Activated B cell treated with CpG ODN at 0.5 μM for 24 hours (primary cell): ENCODE results near the gene TREML4. TPM values are rescaled to one million over a fixed set of nuclear protein-coding genes. Genes with fewer than 3 reads are reported as not detected.

Experiments used
- ATAC-seq: fragments of 200-7000 bp; cut with Tn5 transposase; one replicate; pipeline ENCODE4 v1.10.0; 2021; ENCODE audit warnings: low read depth, mild to moderate bottlenecking, moderate library complexity
- CTCF ChIA-PET: fragments of 350-600 bp; sonication (Branson Sonifier 250); formaldehyde crosslinking; loops from one replicate; lab custom pipeline; 2021; ENCODE audit warnings: antibody characterized with exemption; lab: Charles Lee
- POLR2A ChIA-PET: fragments of 350-600 bp; sonication (Branson Sonifier 250); formaldehyde crosslinking; loops from one replicate; lab custom pipeline; 2021; ENCODE audit warnings: antibody characterized with exemption; lab: Charles Lee
- DNase-seq: peaks from one replicate; pipeline ENCODE4 v3.0.0; 2022
- H3K27ac Mint-ChIP-seq: one replicate; pipeline ENCODE4 v1.8.0; 2020; ENCODE audit warnings: mixed read lengths
- H3K27me3 Mint-ChIP-seq: one replicate; pipeline ENCODE4 v1.8.0; 2021; ENCODE audit warnings: mixed read lengths
- H3K36me3 Mint-ChIP-seq: one replicate; pipeline ENCODE4 v1.8.0; 2021; ENCODE audit warnings: low read depth, mixed read lengths
- H3K4me1 Mint-ChIP-seq: one replicate; pipeline ENCODE4 v1.8.0; 2021; ENCODE audit warnings: mixed read lengths
- H3K4me3 Mint-ChIP-seq: one replicate; pipeline ENCODE4 v1.8.0; 2020; ENCODE audit warnings: mild to moderate bottlenecking, mixed read lengths
- H3K9me3 Mint-ChIP-seq: one replicate; pipeline ENCODE4 v1.8.0; 2020; ENCODE audit warnings: mixed read lengths
- intact Hi-C: fragments of 100-400 bp; cut with micrococcal nuclease; formaldehyde crosslinking; loops from one replicate; pipeline ENCODE4 v1.15.1; 2024
- total RNA-seq: library from RNA; stranded (reverse); gene quantifications from 2 replicates; pipeline ENCODE4 v1.2.3, GENCODE V29; 2022
- TF ChIP-seq, protein P1 (sequence below): fragments of 200-600 bp; IDR thresholded peaks from one replicate; pipeline ENCODE4 v1.8.0; 2022; ENCODE audit warnings: antibody characterized with exemption, mild to moderate bottlenecking

The TREML4 gene
- total RNA-seq, 1 donor from 2014 or later, result not detected

DNA sequence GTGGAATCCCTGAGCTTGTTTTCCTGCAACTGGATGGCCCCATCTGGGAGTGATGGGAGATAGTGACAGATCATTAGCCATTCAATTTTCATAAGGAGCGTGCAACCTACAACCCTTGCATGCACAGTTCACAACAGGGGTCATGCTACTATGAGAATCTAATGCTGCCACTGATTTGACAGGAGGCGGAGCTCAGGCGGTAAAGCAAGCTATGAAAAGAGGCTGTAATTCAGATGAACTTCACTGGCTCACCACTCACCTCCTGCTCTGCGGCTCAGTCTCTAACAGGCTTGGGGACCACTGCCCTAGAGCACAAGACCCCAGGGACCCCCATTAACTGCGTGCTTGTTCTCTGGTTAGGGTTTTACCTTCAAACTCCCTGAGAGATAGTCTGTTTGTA, 12.4 kb upstream of the TREML4 start:
- Mint-ChIP-seq H3K27ac (no peak overlapping the region), H3K27me3 (no peaks in the 10 kb centered on the region), H3K4me3 (no peak overlapping the region), H3K9me3 (peaks cover 19% of the 10 kb centered on the region), H3K36me3 (peaks cover 5% of the 10 kb centered on the region), H3K4me1 (peaks cover 5% of the 10 kb centered on the region)
- CTCF ChIA-PET, result no interaction called here
- POLR2A ChIA-PET, result no interaction called here
- DNase-seq (no peak), ATAC-seq (no peak)
- TF ChIP-seq, protein P1, sequence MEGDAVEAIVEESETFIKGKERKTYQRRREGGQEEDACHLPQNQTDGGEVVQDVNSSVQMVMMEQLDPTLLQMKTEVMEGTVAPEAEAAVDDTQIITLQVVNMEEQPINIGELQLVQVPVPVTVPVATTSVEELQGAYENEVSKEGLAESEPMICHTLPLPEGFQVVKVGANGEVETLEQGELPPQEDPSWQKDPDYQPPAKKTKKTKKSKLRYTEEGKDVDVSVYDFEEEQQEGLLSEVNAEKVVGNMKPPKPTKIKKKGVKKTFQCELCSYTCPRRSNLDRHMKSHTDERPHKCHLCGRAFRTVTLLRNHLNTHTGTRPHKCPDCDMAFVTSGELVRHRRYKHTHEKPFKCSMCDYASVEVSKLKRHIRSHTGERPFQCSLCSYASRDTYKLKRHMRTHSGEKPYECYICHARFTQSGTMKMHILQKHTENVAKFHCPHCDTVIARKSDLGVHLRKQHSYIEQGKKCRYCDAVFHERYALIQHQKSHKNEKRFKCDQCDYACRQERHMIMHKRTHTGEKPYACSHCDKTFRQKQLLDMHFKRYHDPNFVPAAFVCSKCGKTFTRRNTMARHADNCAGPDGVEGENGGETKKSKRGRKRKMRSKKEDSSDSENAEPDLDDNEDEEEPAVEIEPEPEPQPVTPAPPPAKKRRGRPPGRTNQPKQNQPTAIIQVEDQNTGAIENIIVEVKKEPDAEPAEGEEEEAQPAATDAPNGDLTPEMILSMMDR, result no peak
- intact Hi-C loops, result no loop called here

DNA sequence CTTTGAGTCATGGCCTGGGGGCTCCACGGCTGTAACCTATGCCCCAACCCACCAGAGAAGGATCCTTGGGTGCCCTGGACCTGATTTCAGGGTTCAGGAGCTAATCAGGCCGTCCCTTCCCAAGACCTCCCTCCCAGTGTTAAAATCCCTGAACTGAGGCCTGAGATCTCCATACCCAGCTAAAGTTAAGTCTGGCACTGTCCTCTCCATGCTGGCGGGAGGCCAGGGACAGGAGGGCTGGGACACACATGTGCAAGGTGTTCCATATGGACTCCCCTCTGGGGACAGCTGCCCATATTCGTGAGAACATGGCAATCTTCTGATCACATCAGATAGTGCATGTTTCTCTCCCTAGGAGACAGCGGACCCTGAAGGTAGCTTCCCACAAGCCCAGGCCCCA, 11.5 kb upstream of the TREML4 start:
- Mint-ChIP-seq H3K36me3 (peaks cover 5% of the 10 kb centered on the region), H3K9me3 (peaks cover 19% of the 10 kb centered on the region), H3K27me3 (no peaks in the 10 kb centered on the region), H3K27ac (no peak overlapping the region), H3K4me1 (peaks cover under 1% of the 10 kb centered on the region), H3K4me3 (no peak overlapping the region)
- no peak for ATAC-seq
- DNase-seq, result no peak
- POLR2A ChIA-PET, result no interaction called here
- CTCF ChIA-PET, result no interaction called here
- TF ChIP-seq, protein P1, result no peak
- intact Hi-C loops, result no loop called here

DNA sequence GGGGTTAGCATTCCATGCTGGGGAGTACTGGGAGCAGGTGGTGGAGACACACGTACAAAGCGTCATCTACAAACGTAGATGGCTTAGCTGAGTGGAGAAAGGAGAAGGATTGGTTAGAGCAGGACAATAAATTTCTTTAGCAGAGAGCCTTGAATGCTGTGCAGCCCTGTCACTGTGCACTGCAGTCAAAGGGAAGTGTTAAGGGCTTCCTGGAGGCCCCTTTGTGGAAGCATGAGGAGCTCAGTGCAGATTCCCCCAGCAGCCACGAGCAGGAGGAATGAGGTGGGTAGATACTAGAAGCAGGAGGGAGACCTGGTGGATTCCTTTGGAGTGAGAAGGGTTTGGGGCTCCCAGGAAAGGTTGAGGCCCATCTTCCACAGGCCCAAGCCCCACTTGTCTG, 6.1 kb upstream of the TREML4 start:
- Mint-ChIP-seq H3K27me3 (peaks cover under 1% of the 10 kb centered on the region), H3K36me3 (no peaks in the 10 kb centered on the region), H3K9me3 (peaks cover 3% of the 10 kb centered on the region), H3K4me1 (peaks cover 7% of the 10 kb centered on the region), H3K4me3 (no peak overlapping the region), H3K27ac (no peak overlapping the region)
- CTCF ChIA-PET, result no interaction called here
- ATAC-seq (no peak), DNase-seq (no peak)
- POLR2A ChIA-PET, result no interaction called here
- intact Hi-C loops, result no loop called here
- TF ChIP-seq, protein P1, result no peak

DNA sequence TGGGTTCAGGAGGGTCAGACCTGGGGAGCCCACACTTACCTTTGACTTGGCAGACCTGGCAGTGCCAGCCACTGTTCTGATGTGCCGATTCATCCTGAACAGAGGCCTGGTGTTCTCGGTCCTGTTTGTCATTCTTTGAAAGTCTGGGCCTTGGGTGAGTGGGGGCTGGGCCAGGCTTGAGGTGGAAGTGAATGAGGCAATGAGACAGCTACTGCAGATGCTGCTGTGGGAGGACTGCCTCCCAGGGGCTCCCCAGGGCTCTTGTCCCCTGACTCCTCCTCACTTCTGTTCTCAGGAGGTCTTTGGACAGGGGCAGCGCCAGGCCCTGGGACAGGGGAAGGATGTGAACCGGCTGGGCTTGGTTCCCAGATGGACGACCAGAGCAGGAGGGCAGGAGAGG, 5.6 kb upstream of the TREML4 start:
- peaks cover 3% of the 10 kb centered on the region for H3K9me3 Mint-ChIP-seq
- H3K27me3 Mint-ChIP-seq, result peaks cover 4% of the 10 kb centered on the region
- ATAC-seq (no peak), DNase-seq (no peak)
- no peak overlapping the region for H3K4me3 Mint-ChIP-seq
- peaks cover 7% of the 10 kb centered on the region for H3K4me1 Mint-ChIP-seq
- POLR2A ChIA-PET, result no interaction called here
- no peaks in the 10 kb centered on the region for H3K36me3 Mint-ChIP-seq
- CTCF ChIA-PET, result no interaction called here
- intact Hi-C loops, result no loop called here
- H3K27ac Mint-ChIP-seq, result no peak overlapping the region
- TF ChIP-seq, protein P1, result no peak

DNA sequence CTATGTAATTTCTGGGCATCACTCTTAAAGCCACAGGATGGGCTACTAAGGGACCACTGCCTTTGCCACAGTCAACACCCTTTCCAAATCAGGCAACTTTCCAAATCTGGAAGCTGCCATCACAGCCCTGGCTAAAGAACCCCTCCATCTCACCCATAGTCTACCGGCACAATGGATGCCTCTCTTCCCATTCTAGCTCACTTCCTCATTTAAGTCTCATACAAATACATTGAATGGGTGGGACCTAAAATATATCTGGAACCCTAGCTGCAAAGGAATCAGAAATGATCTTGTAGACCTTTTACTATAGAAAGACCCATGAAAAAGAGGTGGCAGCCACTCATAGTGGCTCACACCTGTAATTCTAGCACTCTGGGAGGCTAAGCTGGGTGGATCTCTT, 3.3 kb upstream of the TREML4 start:
- H3K9me3 Mint-ChIP-seq, result peaks cover 3% of the 10 kb centered on the region
- H3K27me3 Mint-ChIP-seq, result peaks cover 7% of the 10 kb centered on the region
- peaks cover 7% of the 10 kb centered on the region for H3K4me1 Mint-ChIP-seq
- DNase-seq (no peak), ATAC-seq (no peak)
- TF ChIP-seq, protein P1, result no peak
- H3K4me3 Mint-ChIP-seq, result no peak overlapping the region
- CTCF ChIA-PET, result interaction anchor here (0.9 kb wide), 1 partner anchor 54 kb away, joined by 3 read pairs; no protein-coding TSS in a partner anchor
- intact Hi-C loops, result no loop called here
- H3K27ac Mint-ChIP-seq, result no peak overlapping the region
- POLR2A ChIA-PET, result no interaction called here
- H3K36me3 Mint-ChIP-seq, result no peaks in the 10 kb centered on the region
